Common myeloid progenitor, CD34-positive (primary cell): ENCODE measurements around the gene HS3ST2.

ENCODE experiments used
- CTCF ChIA-PET: fragments of 350-600 bp; sonication (Branson Sonifier 250); formaldehyde crosslinking; loops from one replicate; lab custom pipeline; 2021; ENCODE audit warnings: antibody characterized with exemption; lab: Charles Lee
- POLR2A ChIA-PET: fragments of 350-600 bp; sonication (Branson Sonifier 250); formaldehyde crosslinking; loops from one replicate; lab custom pipeline; 2021; ENCODE audit warnings: antibody characterized with exemption; lab: Charles Lee
- DNase-seq, 3 donors: peaks; one replicate each; pipeline versions ENCODE4 v3.0.0 to v3.0.0-alpha.2; 2013
- H3K27ac ChIP-seq, 2 experiments: 1 replicate in 1 of 2; 2 replicates in 1 of 2; pipeline ENCODE4 v1.7.0; 2013; ENCODE audit warnings: inconsistent platforms in 2 of 2, low read length in 2 of 2, mild to moderate bottlenecking in 2 of 2, low read depth in 1 of 2, moderate library complexity in 1 of 2; ENCODE audit not compliant: severe bottlenecking in 2 of 2, insufficient read depth in 1 of 2, poor library complexity in 1 of 2
- H3K27me3 ChIP-seq, 5 experiments: replicated peaks in 2 of 5; 1 replicate in 3 of 5; 2 replicates in 2 of 5; pipeline versions ENCODE4 v1.6.1 to v1.7.0; 2013; ENCODE audit warnings: low read length in 4 of 5, mild to moderate bottlenecking in 2 of 5, moderate library complexity in 2 of 5, inconsistent platforms in 1 of 5; ENCODE audit not compliant: insufficient read depth in 5 of 5, control insufficient read depth in 4 of 5
- H3K36me3 ChIP-seq, 4 experiments: 1 replicate in 2 of 4; 2 replicates in 2 of 4; pipeline versions ENCODE4 v1.6.1 to v1.7.0; 2013; ENCODE audit warnings: low read length in 3 of 4, control low read depth in 1 of 4, mild to moderate bottlenecking in 1 of 4; ENCODE audit not compliant: control insufficient read depth in 4 of 4, insufficient read depth in 4 of 4
- H3K4me1 ChIP-seq, 4 experiments: 1 replicate in 3 of 4; 2 replicates in 1 of 4; pipeline versions ENCODE4 v1.6.1 to v1.7.1; 2013; ENCODE audit warnings: low read length in 3 of 4, mild to moderate bottlenecking in 3 of 4, control low read depth in 1 of 4, inconsistent platforms in 1 of 4, moderate library complexity in 1 of 4; ENCODE audit not compliant: control insufficient read depth in 4 of 4, insufficient read depth in 4 of 4; ENCODE audit errors: control extremely low read depth in 1 of 4
- H3K4me3 ChIP-seq, 7 experiments: 1 replicate in 4 of 7; 2 replicates in 3 of 7; pipeline versions ENCODE4 v1.5.1 to v1.7.0; 2013; ENCODE audit warnings: mild to moderate bottlenecking in 7 of 7, low read length in 6 of 7, moderate library complexity in 6 of 7, inconsistent platforms in 2 of 7, low read depth in 2 of 7, control low read depth in 1 of 7; ENCODE audit not compliant: insufficient read depth in 4 of 7, control insufficient read depth in 1 of 7; ENCODE audit errors: extremely low read depth in 1 of 7
- H3K9me3 ChIP-seq, 5 experiments: 1 replicate in 4 of 5; 2 replicates in 1 of 5; pipeline versions ENCODE4 v1.6.1 to v1.7.1; 2013; ENCODE audit warnings: low read length in 4 of 5, mild to moderate bottlenecking in 2 of 5, inconsistent platforms in 1 of 5, low read depth in 1 of 5, moderate library complexity in 1 of 5; ENCODE audit not compliant: control insufficient read depth in 4 of 5, insufficient read depth in 2 of 5; ENCODE audit errors: control extremely low read depth in 1 of 5
- WGBS: methylation state at CpG from one replicate; pipeline ENCODE4 v1.1.5; 2013; ENCODE audit not compliant: insufficient coverage; 5-methylcytosine and 5-hydroxymethylcytosine counted together

Gene HS3ST2

GRCh38 chr16:22886927-22887326 is 73.0 kb downstream of the HS3ST2 start:
- no peak for DNase-seq
- H3K4me1 ChIP-seq: no peaks in the 10 kb centered on the region
- CTCF ChIA-PET: no interaction called here
- H3K27me3 ChIP-seq: peaks cover 0 to 11% (median 0%) of the 10 kb centered on the region in 5 experiments
- H3K36me3 ChIP-seq: no peaks in the 10 kb centered on the region
- WGBS: 94% methylated on average over 1 of the region's 1 CpG
- POLR2A ChIA-PET: no interaction called here
- no peak overlapping the region for H3K4me3 ChIP-seq
- H3K9me3 ChIP-seq: no peaks in the 10 kb centered on the region
- no peak overlapping the region for H3K27ac ChIP-seq

DNA sequence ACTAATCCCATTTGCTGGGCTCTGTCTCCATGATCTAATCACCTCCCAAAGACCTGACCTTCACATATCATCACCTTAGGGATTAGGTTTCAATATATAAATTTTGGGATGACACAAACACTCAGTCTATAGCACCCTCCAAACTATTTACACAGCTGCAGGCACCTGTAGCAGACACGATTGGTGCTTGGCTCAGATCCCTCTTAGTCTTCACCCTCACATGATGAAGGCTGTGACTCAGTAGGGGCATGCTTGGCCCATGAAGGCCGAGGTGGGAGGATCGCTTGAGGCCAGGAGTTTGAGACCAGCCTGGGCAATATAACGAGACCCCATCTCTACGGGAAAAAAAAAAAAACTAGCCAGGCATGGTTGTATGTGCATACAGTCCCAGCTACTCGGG is 73.5 kb downstream of the HS3ST2 start:
- H3K9me3 ChIP-seq: no peaks in the 10 kb centered on the region
- H3K4me1 ChIP-seq: no peaks in the 10 kb centered on the region
- ChIA-PET POLR2A (no interaction called here), CTCF (no interaction called here)
- 96% methylated on average over 6 of the region's 6 CpGs for WGBS
- no peak for DNase-seq
- no peak overlapping the region for H3K4me3 ChIP-seq
- no peaks in the 10 kb centered on the region for H3K36me3 ChIP-seq
- H3K27ac ChIP-seq: no peak overlapping the region
- peaks cover 0 to 11% (median 0%) of the 10 kb centered on the region in 5 experiments for H3K27me3 ChIP-seq

GRCh38 chr16:22888791-22889190 is 74.8 kb downstream of the HS3ST2 start:
- 85% methylated on average over 4 of the region's 4 CpGs for WGBS
- H3K4me1 ChIP-seq: no peaks in the 10 kb centered on the region
- no peak for DNase-seq
- ChIA-PET POLR2A (no interaction called here), CTCF (no interaction called here)
- no peaks in the 10 kb centered on the region for H3K9me3 ChIP-seq
- H3K36me3 ChIP-seq: no peaks in the 10 kb centered on the region
- H3K4me3 ChIP-seq: no peak overlapping the region
- peaks cover 0 to 9% (median 0%) of the 10 kb centered on the region in 5 experiments for H3K27me3 ChIP-seq
- H3K27ac ChIP-seq: no peak overlapping the region

DNA sequence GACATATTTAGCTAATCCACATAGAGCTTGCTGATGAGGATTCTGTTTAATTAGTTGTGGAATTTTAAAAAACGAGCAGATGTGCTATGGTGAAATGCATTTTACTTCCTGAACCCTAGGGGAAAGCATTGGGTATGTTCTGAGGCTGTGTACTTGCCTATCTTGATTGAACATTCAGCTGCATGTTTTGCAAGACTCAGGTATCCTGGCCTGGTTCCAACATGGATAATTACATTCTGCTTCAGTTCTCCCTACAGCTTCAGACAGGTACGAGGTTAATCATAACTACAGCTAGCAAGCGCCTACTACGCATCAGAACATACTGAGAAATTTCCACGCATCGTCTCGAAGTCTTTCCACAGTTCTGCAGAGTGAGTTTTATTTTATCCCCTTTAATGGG is 77.0 kb downstream of the HS3ST2 start:
- DNase-seq: no peak
- 89% methylated on average over 6 of the region's 7 CpGs for WGBS
- Histone ChIP-seq H3K4me3 (no peak overlapping the region), H3K36me3 (no peaks in the 10 kb centered on the region), H3K9me3 (no peaks in the 10 kb centered on the region), H3K4me1 (no peaks in the 10 kb centered on the region), H3K27ac (no peak overlapping the region), H3K27me3 (peaks cover 0 to 15% (median 4%) of the 10 kb centered on the region in 5 experiments)
- ChIA-PET CTCF (interaction anchor here (1.3 kb wide), 1 partner anchor 9 kb away, joined by 4 read pairs; no protein-coding TSS in a partner anchor), POLR2A (no interaction called here)

DNA sequence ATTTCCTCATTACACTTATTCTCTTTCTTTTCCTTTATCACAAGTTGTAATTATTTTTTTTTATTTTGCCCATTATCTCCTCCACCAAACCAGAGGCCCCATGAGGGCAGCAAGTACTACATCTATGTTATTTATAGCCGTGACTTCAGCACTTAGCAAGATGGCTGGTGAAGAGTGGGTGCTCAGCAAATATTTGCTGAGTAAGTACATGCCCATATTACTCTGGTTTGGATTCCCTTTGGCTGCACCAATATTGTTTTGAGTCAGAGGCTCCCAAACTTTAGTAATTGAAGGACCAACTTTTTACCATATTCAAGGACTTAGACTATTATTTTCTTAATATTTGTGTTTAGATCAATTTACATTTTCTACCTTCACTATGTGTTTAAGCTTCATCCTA is 83.2 kb downstream of the HS3ST2 start:
- POLR2A ChIA-PET: no interaction called here
- Histone ChIP-seq H3K36me3 (no peaks in the 10 kb centered on the region), H3K4me3 (no peak overlapping the region), H3K27ac (no peak overlapping the region), H3K4me1 (no peaks in the 10 kb centered on the region), H3K9me3 (no peaks in the 10 kb centered on the region), H3K27me3 (peaks cover 2 to 53% (median 7%) of the 10 kb centered on the region in 5 experiments)
- DNase-seq: no peak
- CTCF ChIA-PET: interaction anchor here (0.7 to 2.0 kb wide), 3 partner anchors 16 to 163 kb away, joined by 3 to 6 read pairs (median 4); no protein-coding TSS in a partner anchor
- 100% methylated on average over 1 of the region's 1 CpG for WGBS

DNA sequence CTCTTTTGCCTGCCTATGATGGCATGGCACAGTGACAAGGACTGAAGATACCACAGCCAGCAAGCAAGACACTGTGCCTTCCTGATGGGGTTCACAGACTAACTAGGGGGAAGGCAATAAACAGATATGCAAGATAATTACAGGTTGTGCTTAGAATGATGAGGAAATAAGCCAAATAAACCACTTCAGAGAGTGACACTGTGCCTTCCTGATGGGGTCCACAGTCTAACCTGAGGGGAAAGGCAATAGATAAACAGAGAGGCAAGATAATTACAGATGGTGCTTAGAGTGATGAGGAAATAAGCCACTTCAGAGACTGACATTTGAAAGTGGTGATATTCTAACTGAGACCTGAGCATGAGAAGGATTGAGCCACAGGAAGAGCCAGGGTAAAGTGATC is 84.2 kb downstream of the HS3ST2 start:
- no peak overlapping the region for H3K4me3 ChIP-seq
- no peaks in the 10 kb centered on the region for H3K9me3 ChIP-seq
- no peak for DNase-seq
- CTCF ChIA-PET: interaction anchor here (0.7 to 2.7 kb wide), 10 partner anchors 8 to 535 kb away, joined by 3 to 10 read pairs (median 5); no protein-coding TSS in a partner anchor
- H3K4me1 ChIP-seq: no peaks in the 10 kb centered on the region
- no peaks in the 10 kb centered on the region for H3K36me3 ChIP-seq
- peaks cover 3 to 57% (median 7%) of the 10 kb centered on the region in 5 experiments for H3K27me3 ChIP-seq
- POLR2A ChIA-PET: no interaction called here
- H3K27ac ChIP-seq: no peak overlapping the region

- ChIA-PET CTCF (interaction anchor here (0.6 to 2.7 kb wide), 14 partner anchors 9 to 1725 kb away, joined by 3 to 10 read pairs (median 4); no protein-coding TSS in a partner anchor), POLR2A (no interaction called here)
- H3K9me3 ChIP-seq: no peaks in the 10 kb centered on the region
- peak; percentile 58 to 72 (median 67) for DNase-seq
- no peak overlapping the region for H3K27ac ChIP-seq
- no peaks in the 10 kb centered on the region for H3K4me1 ChIP-seq
- 3% methylated on average over 5 of the region's 10 CpGs for WGBS
- peaks cover 4 to 55% (median 8%) of the 10 kb centered on the region in 5 experiments for H3K27me3 ChIP-seq
- H3K36me3 ChIP-seq: no peaks in the 10 kb centered on the region
- no peak overlapping the region for H3K4me3 ChIP-seq
Measured at GRCh38 chr16:22898874-22899348, 84.9 kb downstream of the HS3ST2 start.
